Skeletal muscle satellite cell (primary cell): Measurements from ENCODE around the gene ARHGAP6.

Experiments
- H3K27me3 ChIP-seq: 2 replicates; pipeline ENCODE4 v1.7.0; 2013; ENCODE audit warnings: low read length; ENCODE audit not compliant: control insufficient read depth, insufficient read depth
- H3K36me3 ChIP-seq: 2 replicates; pipeline ENCODE4 v1.7.0; 2013; ENCODE audit warnings: mild to moderate bottlenecking, control low read depth, low read length; ENCODE audit not compliant: insufficient read depth
- H3K4me1 ChIP-seq: 2 replicates; pipeline ENCODE4 v1.7.0; 2013; ENCODE audit warnings: low read length; ENCODE audit not compliant: control insufficient read depth, insufficient read depth
- H3K4me2 ChIP-seq: 2 replicates; pipeline ENCODE4 v1.7.0; 2013; ENCODE audit warnings: mild to moderate bottlenecking, low read length
- H3K4me3 ChIP-seq: 2 replicates; pipeline ENCODE4 v1.7.0; 2013; ENCODE audit warnings: low read length
- H3K9ac ChIP-seq: 2 replicates; pipeline ENCODE4 v1.7.0; 2013; ENCODE audit warnings: mild to moderate bottlenecking, low read depth, low read length, moderate library complexity
- H3K9me3 ChIP-seq: replicated peaks from 2 replicates; pipeline ENCODE4 v1.7.0; 2013; ENCODE audit warnings: mild to moderate bottlenecking, control low read depth, low read length

Gene ARHGAP6

GRCh38 chrX:11296051-11296450, 369.7 kb downstream of the ARHGAP6 start:
- Histone ChIP-seq H3K4me1 (no peaks in the 10 kb centered on the region), H3K36me3 (no peaks in the 10 kb centered on the region), H3K4me3 (no peak overlapping the region), H3K9me3 (no peaks in the 10 kb centered on the region), H3K27me3 (no peaks in the 10 kb centered on the region), H3K4me2 (no peak overlapping the region), H3K9ac (no peak overlapping the region)

- Histone ChIP-seq H3K9me3 (no peaks in the 10 kb centered on the region), H3K36me3 (no peaks in the 10 kb centered on the region), H3K4me2 (no peak within 1 kb of the TSS), H3K4me1 (no peaks in the 10 kb centered on the region), H3K9ac (no peak within 1 kb of the TSS), H3K4me3 (no peak within 1 kb of the TSS), H3K27me3 (no peaks in the 10 kb centered on the region)
These were observed 372.6 kb downstream of the ARHGAP6 start, which contains the start of gene AMELX for GRCh38 chrX:11293113-11293512. TSS of gene AMELX (plus strand) at chrX:11293413. CDS start at chrX:11294789, 1,376 bp downstream.

- Histone ChIP-seq H3K4me1 (no peaks in the 10 kb centered on the region), H3K36me3 (no peaks in the 10 kb centered on the region), H3K9me3 (no peaks in the 10 kb centered on the region), H3K9ac (no peak overlapping the region), H3K4me2 (no peak overlapping the region), H3K4me3 (no peak overlapping the region), H3K27me3 (no peaks in the 10 kb centered on the region)
These were observed 375.2 kb downstream of the ARHGAP6 start for GRCh38 chrX:11290416-11291102.

DNA sequence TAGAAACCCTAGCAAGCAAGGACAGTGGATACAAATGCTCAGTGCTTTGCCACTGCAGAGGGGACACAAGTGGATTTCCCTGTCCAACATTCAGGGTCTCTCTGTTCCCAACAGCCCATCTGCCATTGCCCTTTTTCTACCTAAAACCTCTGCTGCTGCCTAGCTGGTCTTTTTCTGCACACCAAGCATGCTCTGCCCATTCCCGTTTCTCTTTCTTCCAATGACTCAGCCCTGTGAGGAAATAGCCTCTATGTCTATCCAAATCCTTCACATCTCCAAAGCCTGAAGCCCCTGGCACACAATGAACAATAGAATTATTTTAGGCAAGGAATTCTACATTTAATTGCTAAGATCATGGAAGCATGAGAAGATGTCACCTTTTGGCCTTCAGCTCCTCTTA, 378.2 kb downstream of the ARHGAP6 start:
- Histone ChIP-seq H3K27me3 (no peaks in the 10 kb centered on the region), H3K4me1 (no peaks in the 10 kb centered on the region), H3K9me3 (no peaks in the 10 kb centered on the region), H3K4me3 (no peak overlapping the region), H3K9ac (no peak overlapping the region), H3K36me3 (no peaks in the 10 kb centered on the region), H3K4me2 (no peak overlapping the region)

DNA sequence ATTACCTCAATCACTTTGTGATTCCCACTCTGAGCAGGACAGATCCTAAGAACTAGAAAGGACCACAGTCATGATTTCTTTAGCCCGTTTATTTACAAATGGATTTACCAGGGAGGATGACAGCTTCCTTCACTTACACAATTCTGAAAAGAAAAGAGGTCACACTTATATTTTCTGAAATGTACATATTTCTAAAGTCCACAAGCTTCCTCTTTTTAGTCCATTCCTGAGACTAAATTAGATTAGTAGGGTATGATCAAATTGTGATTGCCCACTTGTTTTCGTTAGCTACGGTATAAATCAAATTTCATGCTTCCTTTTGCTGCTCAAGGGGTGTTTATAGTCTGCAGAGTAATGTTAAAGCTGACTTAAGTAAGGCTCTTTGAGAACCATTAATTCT, 380.1 kb downstream of the ARHGAP6 start:
- Histone ChIP-seq H3K4me2 (no peak overlapping the region), H3K9me3 (no peaks in the 10 kb centered on the region), H3K4me1 (no peaks in the 10 kb centered on the region), H3K9ac (no peak overlapping the region), H3K27me3 (no peaks in the 10 kb centered on the region), H3K4me3 (no peak overlapping the region), H3K36me3 (no peaks in the 10 kb centered on the region)

DNA sequence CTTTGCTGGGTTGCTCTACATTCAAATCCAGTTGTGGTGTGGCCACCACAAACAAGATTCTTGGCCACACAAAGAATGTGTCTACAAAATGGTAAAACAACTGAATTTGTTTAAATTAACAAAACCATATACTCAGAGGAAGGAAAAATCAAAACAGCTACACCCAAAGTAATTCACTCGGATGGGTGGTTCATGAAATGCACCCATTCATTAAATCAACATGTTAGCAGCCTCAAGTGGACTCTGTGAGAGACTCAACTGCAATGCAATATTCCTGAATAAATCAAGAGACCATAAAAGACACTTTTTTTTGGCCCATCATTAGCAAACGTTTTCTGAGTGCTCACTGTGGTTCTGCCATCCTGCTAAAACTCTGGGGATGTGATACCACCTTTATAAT, 383.7 kb downstream of the ARHGAP6 start:
- Histone ChIP-seq H3K4me1 (no peaks in the 10 kb centered on the region), H3K4me2 (no peak overlapping the region), H3K9me3 (no peaks in the 10 kb centered on the region), H3K27me3 (no peaks in the 10 kb centered on the region), H3K9ac (no peak overlapping the region), H3K36me3 (no peaks in the 10 kb centered on the region), H3K4me3 (no peak overlapping the region)

- Histone ChIP-seq H3K36me3 (no peaks in the 10 kb centered on the region), H3K4me2 (peak overlapping the region; percentile 21), H3K9me3 (no peaks in the 10 kb centered on the region), H3K4me1 (peaks cover 27% of the 10 kb centered on the region), H3K27me3 (no peaks in the 10 kb centered on the region), H3K9ac (no peak overlapping the region), H3K4me3 (no peak overlapping the region)
These were observed 392.2 kb downstream of the ARHGAP6 start for GRCh38 chrX:11273544-11273943.

- Histone ChIP-seq H3K4me1 (peaks cover 27% of the 10 kb centered on the region), H3K36me3 (no peaks in the 10 kb centered on the region), H3K4me3 (no peak overlapping the region), H3K9me3 (no peaks in the 10 kb centered on the region), H3K27me3 (no peaks in the 10 kb centered on the region), H3K4me2 (no peak overlapping the region), H3K9ac (no peak overlapping the region)
These were observed 392.9 kb downstream of the ARHGAP6 start for GRCh38 chrX:11272863-11273262.

GRCh38 chrX:11272290-11272689, 393.4 kb downstream of the ARHGAP6 start:
- no peak overlapping the region for H3K4me3 ChIP-seq
- H3K4me1 ChIP-seq: peaks cover 27% of the 10 kb centered on the region
- H3K4me2 ChIP-seq: peak overlapping the region; percentile 24
- no peaks in the 10 kb centered on the region for H3K27me3 ChIP-seq
- no peaks in the 10 kb centered on the region for H3K36me3 ChIP-seq
- no peaks in the 10 kb centered on the region for H3K9me3 ChIP-seq
- H3K9ac ChIP-seq: no peak overlapping the region

- H3K9ac ChIP-seq: no peak overlapping the region
- no peaks in the 10 kb centered on the region for H3K9me3 ChIP-seq
- H3K36me3 ChIP-seq: no peaks in the 10 kb centered on the region
- H3K4me3 ChIP-seq: no peak overlapping the region
- peaks cover 38% of the 10 kb centered on the region for H3K4me1 ChIP-seq
- H3K27me3 ChIP-seq: no peaks in the 10 kb centered on the region
- no peak overlapping the region for H3K4me2 ChIP-seq
These were observed 395.7 kb downstream of the ARHGAP6 start for GRCh38 chrX:11269996-11270395.

DNA sequence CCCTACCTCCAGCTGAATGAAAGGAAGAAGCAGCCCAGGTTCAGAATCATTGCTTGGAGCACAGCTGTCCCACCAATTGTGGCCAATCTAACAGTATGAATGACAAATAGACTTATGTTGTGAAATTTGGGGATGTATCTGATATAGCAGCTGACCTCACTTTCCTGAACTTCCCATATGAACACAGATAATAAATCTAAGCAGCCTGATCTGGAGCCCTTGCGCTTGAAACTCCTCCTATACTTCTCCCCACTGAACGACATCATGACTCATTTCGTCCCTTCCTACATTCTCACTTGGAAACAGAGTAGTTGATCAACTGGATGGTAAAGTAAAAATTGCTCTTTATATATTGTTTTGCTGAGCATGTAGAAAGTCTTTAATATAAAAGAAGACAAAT, 396.7 kb downstream of the ARHGAP6 start:
- H3K27me3 ChIP-seq: no peaks in the 10 kb centered on the region
- H3K4me2 ChIP-seq: no peak overlapping the region
- no peaks in the 10 kb centered on the region for H3K36me3 ChIP-seq
- H3K9me3 ChIP-seq: no peaks in the 10 kb centered on the region
- H3K4me1 ChIP-seq: peaks cover 38% of the 10 kb centered on the region
- no peak overlapping the region for H3K9ac ChIP-seq
- H3K4me3 ChIP-seq: no peak overlapping the region

DNA sequence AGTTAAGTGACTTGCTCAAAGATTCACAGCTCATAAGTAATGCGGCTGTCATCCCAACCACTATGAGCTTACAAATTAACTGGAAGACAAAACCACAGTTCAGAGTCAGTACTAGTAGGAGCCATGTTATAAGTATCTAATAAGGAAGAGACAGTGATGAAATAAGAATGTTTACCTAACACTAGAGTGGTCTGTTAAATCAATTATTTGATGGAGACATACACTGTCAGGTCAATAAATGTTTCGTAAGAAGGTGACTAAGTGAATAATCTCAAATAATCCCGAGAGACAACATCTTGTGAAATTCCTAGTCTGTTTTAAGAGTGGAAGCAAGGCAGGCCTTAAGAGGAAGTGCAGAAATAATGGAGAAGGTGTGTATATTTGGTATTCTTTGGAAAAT, 398.3 kb downstream of the ARHGAP6 start:
- no peak overlapping the region for H3K4me2 ChIP-seq
- H3K9ac ChIP-seq: no peak overlapping the region
- H3K4me1 ChIP-seq: peaks cover 23% of the 10 kb centered on the region
- H3K4me3 ChIP-seq: no peak overlapping the region
- H3K9me3 ChIP-seq: no peaks in the 10 kb centered on the region
- no peaks in the 10 kb centered on the region for H3K27me3 ChIP-seq
- H3K36me3 ChIP-seq: no peaks in the 10 kb centered on the region
